LoVo (cell line): Measurements from ENCODE around the gene SUFU.
A peak's percentile ranks its signal among the peaks of the same experiment; 100 is the strongest.
"Not testable (repeated sequence)": the region's sequence is repeated elsewhere in the genome, so short reads cannot be mapped to it uniquely, and the experiment has no call there.

Experiments used
- DNase-seq: peaks from one replicate; pipeline ENCODE4 v3.0.0-alpha.2; 2016; ENCODE audit warnings: low spot score

The SUFU gene

DNA sequence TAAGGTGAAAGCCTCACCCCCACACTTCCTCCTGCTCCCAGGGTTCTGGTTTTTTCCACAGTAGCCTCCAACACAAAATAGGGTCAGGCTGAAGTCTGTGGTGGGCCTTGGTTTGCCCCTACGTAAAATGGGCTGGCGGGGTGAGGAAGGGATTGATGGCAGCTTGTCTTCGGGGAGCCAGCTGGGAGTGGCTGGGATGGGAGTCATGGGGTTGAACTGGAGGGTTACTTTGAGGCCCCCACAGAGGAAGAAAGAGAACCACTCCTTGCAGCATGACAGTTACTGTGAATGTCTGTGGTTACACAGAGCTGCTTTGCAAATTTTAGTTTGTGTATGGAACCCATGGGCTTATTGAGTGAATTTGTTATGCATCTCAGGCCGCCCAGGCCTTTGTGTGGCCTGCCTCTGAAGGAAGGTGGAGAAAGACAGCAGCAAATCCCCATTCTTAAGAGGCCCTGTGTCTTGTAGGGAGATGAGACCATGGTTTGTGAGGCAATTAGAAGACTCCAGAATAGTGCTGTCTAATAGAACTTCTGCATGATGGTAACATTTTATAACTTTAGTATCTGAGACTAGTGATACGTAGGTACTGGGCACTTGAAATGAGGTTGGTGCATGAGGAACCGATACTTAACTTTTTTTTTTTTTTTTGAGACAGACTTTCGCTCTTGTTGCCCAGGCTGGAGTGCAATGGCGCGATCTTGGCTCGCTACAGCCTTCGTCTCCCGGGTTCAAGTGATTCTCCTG, 148.6 kb downstream of the SUFU start:
- DNase-seq = no peak

- DNase-seq = no peak
These were observed 149.3 kb downstream of the SUFU start for GRCh38 chr10:102653060-102653459.

- no peak for DNase-seq
These were observed 150.8 kb downstream of the SUFU start for GRCh38 chr10:102654566-102654965.

DNA sequence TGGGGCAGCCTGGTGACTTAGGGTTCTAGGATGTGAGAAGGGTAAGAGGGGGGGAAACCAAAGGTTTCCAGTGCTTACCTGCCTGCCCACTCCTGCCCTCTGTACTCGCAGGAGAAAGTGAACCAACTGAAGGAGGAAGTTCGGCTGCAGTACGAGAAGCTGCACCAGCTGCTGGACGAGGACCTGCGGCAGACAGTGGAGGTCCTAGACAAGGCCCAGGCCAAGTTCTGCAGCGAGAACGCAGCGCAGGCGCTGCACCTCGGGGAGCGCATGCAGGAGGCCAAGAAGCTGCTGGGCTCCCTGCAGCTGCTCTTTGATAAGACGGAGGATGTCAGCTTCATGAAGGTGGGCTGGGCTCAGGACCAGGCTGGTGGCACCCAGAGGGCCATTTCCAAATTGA, 151.2 kb downstream of the SUFU start:
- DNase-seq = no peak

GRCh38 chr10:102656026-102656425, 152.3 kb downstream of the SUFU start:
- DNase-seq = no peak

- DNase-seq = no peak
These were observed 153.1 kb downstream of the SUFU start for GRCh38 chr10:102656791-102657371.

GRCh38 chr10:102657451-102657850, 153.7 kb downstream of the SUFU start:
- no peak for DNase-seq

GRCh38 chr10:102657984-102658724, 154.4 kb downstream of the SUFU start:
- no peak for DNase-seq

- no peak for DNase-seq
These were observed 155.0 kb downstream of the SUFU start for GRCh38 chr10:102658802-102659201.

- no peak for DNase-seq
These were observed 157.3 kb downstream of the SUFU start for GRCh38 chr10:102660888-102661657.

DNA sequence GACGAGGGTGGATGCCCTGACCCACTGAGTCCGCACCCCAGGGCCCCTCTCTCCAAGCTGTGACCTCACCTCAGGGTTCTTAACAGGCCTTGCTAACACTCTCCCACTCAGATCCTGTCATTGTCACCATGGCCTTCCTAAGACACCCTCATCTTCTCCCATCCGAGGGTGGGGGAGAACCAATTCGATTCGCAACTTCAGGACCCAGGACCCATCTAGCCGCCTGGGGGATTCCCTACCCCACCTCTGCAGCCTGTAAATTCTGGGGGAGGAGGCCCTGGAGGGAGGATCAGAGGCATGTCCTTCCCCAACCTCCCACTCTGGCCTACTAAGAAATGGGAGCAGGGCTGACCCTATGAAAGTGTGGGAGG, 157.9 kb downstream of the SUFU start:
- no peak for DNase-seq

- DNase-seq = no peak
These were observed 162.2 kb downstream of the SUFU start for GRCh38 chr10:102665904-102666509.

DNA sequence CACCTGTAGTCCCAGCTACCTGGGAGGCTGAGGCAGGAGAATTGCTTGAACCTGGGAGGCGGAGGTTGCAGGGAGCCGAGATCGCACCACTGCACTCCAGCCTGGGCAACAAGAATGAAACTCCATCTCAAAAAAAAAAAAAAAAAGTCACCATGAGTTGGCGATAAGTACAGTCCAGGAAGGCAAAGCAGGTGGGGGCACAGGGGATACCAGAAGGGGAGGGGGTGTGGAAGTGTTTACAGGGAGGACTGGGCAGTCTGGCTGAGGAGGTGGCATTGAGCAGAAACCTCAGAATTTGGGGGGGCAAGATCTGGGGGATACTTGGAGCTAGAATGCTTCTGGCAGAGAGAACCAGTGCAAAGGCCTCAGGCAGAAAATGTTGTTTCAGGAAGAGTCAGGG, 163.6 kb downstream of the SUFU start:
- not testable (repeated sequence) for DNase-seq

DNA sequence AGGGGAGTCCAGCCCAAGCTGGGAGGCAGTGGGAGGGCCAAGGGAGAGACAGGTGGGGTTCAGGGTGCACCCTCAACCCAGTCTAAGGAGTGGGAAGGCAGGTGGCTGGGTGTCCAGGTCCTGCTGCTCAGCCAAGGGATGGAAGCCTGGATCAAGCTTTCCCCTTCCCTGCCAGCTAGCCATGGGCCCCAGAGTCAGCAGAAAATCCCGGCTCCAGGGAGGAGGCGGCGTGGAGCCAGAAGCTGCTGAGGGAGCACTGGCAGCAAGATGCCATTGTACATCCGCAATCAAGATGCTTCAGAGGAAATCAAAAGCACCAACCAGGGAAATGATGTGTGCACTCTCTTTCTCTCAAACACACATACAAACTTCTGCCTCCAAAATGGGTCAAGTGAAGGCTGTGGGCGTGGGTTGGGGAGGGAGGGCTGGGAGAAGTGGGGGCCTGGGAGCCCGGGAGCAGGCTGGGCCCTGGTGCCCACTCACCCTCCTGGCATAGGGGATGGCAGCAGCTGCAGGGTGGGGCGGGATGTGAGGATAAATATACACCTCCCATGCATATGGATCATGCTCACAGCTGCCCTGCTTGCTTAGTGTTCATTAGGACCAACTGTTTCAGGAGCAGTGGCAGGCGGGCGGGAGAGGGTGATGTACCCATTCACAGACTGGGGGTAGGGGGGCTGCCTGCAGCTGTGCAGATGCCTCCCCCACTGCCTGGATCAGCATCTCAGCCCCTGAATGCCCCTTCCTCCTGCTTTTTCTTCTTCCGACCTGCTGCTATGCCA, 164.7 kb downstream of the SUFU start:
- DNase-seq = no peak

DNA sequence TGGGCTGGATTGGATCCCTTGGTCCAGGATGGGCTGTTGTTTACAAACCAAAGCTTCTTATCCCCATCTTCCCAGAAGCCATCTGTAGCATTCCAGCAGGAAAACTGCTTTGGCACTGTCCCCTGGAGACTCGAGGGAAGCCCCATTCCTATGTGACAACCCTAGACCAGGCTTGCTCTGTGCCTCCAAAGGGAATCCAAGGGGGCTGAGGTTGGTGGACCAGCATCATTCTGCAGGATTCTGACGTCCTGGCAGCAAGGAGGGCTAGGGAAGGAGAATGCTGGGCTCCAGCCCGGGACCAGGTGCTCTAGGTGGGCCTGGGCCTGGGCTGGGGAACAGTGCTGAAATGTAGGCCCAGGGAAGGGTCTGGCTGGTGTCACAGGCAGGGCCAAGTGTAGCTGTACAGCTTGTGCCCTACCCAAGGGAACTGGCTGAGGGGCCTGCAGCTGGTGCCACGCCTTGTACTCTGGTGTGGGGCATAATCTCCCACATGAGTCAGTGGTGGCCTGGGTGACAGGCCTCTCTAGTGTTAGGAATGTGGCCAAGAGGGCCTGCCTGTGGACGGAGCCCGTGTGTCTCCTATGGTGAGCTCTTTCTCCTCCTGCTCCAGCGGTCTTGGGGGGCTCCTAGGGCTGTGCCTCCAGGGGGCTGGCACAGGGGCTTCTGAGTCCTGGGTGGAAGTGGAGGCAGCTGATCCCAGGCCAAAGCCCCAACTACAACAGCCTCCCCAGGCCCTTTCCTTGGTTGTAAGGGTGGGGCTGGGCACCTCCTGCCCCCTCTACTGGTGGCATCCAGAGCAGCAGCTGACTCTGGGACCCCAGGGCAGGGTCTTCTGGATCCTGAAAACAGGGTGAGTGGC, 165.7 kb downstream of the SUFU start:
- peak; percentile 71 for DNase-seq

DNA sequence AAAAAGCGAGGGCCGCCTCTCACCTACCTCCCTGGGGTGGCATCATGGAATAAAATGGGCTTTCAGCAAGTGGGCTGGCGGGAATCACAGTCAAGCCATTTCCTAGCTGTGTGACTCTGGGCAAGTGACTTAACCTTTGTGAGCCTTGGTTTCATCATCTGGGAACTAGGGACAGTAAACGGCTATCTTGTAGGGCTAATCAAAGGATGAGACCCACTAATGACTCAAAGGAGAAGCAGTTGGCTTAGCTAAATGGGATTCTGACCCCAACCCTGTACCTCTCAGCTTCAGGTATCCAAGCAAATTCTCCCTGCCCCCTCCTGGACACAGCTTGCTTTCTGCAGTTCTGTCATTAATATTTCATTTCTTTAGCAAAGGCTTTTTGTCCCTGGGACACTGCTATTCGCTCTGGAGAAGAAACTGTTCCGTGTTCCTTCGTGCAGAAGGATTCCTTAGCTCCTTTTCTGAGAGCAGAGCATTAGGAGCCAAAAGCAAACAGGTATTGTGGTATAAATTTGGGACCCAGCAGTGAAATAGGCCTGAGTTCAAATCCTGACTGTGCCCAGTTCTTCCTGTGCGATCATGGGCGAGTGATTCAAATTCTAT, 166.4 kb downstream of the SUFU start:
- no peak for DNase-seq

DNA sequence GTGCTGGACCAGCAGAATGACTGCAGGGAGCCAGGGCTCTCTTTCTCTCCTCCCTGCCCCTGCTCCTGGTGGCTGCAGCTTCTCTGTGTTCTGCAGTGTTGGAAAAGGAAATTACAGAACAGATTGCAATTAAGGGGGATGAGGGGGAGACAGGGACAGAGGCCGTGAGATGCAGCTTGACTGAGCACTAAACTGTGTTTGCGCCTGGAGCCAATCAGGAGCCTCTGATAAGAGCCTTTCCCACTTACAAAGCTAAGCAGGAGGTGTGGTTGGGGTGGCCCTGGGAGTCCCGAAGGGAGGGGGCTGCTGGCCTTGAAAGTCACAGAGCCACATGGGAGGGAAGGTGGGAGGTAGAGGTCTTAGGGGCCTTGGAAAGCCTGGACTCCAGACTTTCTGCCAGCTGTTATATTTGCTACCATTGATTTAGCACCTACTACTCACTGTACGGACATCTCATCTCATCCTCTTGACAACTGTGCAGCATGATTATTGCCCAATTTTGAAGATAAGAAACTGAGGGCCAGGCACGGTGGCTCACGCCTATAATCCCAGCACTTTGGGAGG, 167.2 kb downstream of the SUFU start:
- no peak for DNase-seq

- DNase-seq = no peak
These were observed 169.6 kb downstream of the SUFU start for GRCh38 chr10:102673236-102673818.

DNA sequence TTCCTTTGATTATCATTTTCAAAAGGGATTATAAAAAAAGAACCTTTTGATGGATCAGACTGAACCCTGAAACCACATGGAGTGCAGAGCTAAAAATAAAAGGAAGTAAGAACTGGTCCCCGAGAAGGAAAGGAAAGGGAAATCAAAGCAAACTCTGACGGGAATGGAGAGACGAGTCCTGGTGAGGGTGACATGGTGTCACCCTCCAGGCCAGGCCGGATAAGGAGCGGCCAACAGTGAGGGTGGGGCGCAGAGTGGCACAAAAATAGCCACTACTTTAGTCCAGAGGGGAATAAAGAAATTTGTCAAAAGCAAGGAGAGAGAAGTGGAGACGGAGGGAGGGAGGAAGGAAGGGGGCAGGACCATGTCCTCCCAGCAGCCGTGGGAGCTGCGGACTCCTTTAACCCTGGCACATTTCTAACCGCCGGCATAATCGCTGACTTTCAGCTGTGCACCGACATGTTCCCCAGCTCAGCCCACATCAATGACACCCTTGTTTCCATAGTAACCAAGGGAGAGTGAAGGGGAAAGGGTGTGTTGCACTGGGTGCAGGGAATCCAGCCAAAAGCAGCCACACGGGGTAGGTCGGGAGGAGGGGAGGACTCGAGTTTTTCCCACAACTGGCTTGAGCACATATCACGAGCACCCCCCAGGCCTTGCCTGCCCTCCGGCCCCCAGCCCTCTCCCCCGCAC, 170.2 kb downstream of the SUFU start:
- no peak for DNase-seq
